ENCODE measurements around the gene GABARAP. TPM values are rescaled to one million over a fixed set of nuclear protein-coding genes. Genes with fewer than 3 reads are reported as not detected.
A peak's percentile ranks its signal among the peaks of the same experiment; 100 is the strongest.

Gene GABARAP
- polyA plus RNA-seq, 1 donor from 2014 or later: 384 TPM

GRCh38 chr17:7236808-7237207 lies 5.4 kb downstream of the GABARAP start:
- Histone ChIP-seq H3K9ac (ENCODE audit: low read length) (peak overlapping the region; percentile 98), H4K20me1 (ENCODE audit: insufficient read depth) (no peaks in the 10 kb centered on the region), H2AFZ (ENCODE audit: low read depth, low read length) (no peak overlapping the region), H3F3A (ENCODE audit: insufficient read depth, low read length, poor library complexity, severe bottlenecking) (peaks cover 3% of the 10 kb centered on the region), H3K79me2 (replicated peaks; ENCODE audit: insufficient read depth, low read length) (peaks cover 83% of the 10 kb centered on the region), H3K4me3 (ENCODE audit: low read length) (peak overlapping the region; percentile 75), H3K9me2 (ENCODE audit: insufficient read depth, low read length) (no peaks in the 10 kb centered on the region), H3K27ac (ENCODE audit: low read length) (peak overlapping the region; percentile 95), H3K27me3 (ENCODE audit: insufficient read depth, low read depth, low read length) (no peaks in the 10 kb centered on the region), H3K4me2 (ENCODE audit: low read length) (peak overlapping the region; percentile 82), H3K9me3 (ENCODE audit: low read length) (no peaks in the 10 kb centered on the region), H3K36me3 (ENCODE audit: insufficient read depth, low read length) (no peaks in the 10 kb centered on the region)
- TF ChIP-seq REST (IDR thresholded peaks at IDR 0.05; ENCODE audit: borderline replicate concordance) (no peak), MXI1 (conservative IDR thresholded peaks at IDR 0.05; ENCODE audit: poor library complexity, severe bottlenecking) (no peak), POLR2AphosphoS5 (IDR thresholded peaks at IDR 0.05) (no peak), SMC3 (conservative IDR thresholded peaks at IDR 0.05; ENCODE audit: poor library complexity) (no peak), EP300 (conservative IDR thresholded peaks at IDR 0.05; ENCODE audit: poor library complexity, severe bottlenecking) (no peak)

- H3K9ac ChIP-seq (ENCODE audit: low read length): no peak overlapping the region
Measured at GRCh38 chr17:7235693-7236665, 6.3 kb downstream of the GABARAP start.

More at GRCh38 chr17:7235693-7236665, 6.3 kb downstream of the GABARAP start:
- Histone ChIP-seq H2AFZ (ENCODE audit: low read depth, low read length) (no peak overlapping the region), H3K4me3 (ENCODE audit: low read length) (peak overlapping the region; percentile 75), H3K9me2 (ENCODE audit: insufficient read depth, low read length) (no peaks in the 10 kb centered on the region), H3F3A (ENCODE audit: insufficient read depth, low read length, poor library complexity, severe bottlenecking) (peaks cover 3% of the 10 kb centered on the region), H4K20me1 (ENCODE audit: insufficient read depth) (no peaks in the 10 kb centered on the region), H3K9me3 (ENCODE audit: low read length) (no peaks in the 10 kb centered on the region), H3K27ac (ENCODE audit: low read length) (no peak overlapping the region), H3K79me2 (replicated peaks; ENCODE audit: insufficient read depth, low read length) (peaks cover 82% of the 10 kb centered on the region), H3K36me3 (ENCODE audit: insufficient read depth, low read length) (no peaks in the 10 kb centered on the region), H3K4me2 (ENCODE audit: low read length) (no peak overlapping the region), H3K27me3 (ENCODE audit: insufficient read depth, low read depth, low read length) (no peaks in the 10 kb centered on the region)
- no peak for TF ChIP-seq POLR2AphosphoS5 (IDR thresholded peaks at IDR 0.05)
- no peak for TF ChIP-seq RAD21 (conservative IDR thresholded peaks at IDR 0.05)
- no peak for TF ChIP-seq MXI1 (conservative IDR thresholded peaks at IDR 0.05; ENCODE audit: poor library complexity, severe bottlenecking)
- no peak for TF ChIP-seq EZH2 (IDR thresholded peaks at IDR 0.05; ENCODE audit: borderline replicate concordance, insufficient read depth, low read length, poor library complexity, severe bottlenecking)
- TF ChIP-seq TAF1 (IDR thresholded peaks at IDR 0.05; ENCODE audit: low read depth): no peak
- no peak for TF ChIP-seq SMC3 (conservative IDR thresholded peaks at IDR 0.05; ENCODE audit: poor library complexity)
- TF ChIP-seq EP300 (conservative IDR thresholded peaks at IDR 0.05; ENCODE audit: poor library complexity, severe bottlenecking): no peak
